ENCODE data around the gene ZSCAN10. TPM values are rescaled to one million over a fixed set of nuclear protein-coding genes. Genes with fewer than 3 reads are reported as not detected.

The ZSCAN10 gene
- total and polyA plus RNA-seq, 2 of the 13 experiments (the other 11 are each of a cell fraction or from before 2014, with no cell fraction given): not detected

GRCh38 chr16:3099732-3100499 lies 822 bp upstream of the ZSCAN10 start:
- Histone ChIP-seq H3K4me1 (ENCODE audit: insufficient read depth, low read length) (peaks cover 59% of the 10 kb centered on the region), H3K4me3 (replicated peaks in 1 of 3; ENCODE audit: insufficient read depth in 1 of 3, low read depth in 2 of 3, low read length in 3 of 3) (peak overlapping the region in 2 of 3 experiments; percentile 5 to 62; a peak in 2 of 6 replicates), H3K4me2 (ENCODE audit: low read depth, low read length) (peak overlapping the region; percentile 86), H3K36me3 (replicated peaks in 1 of 2; ENCODE audit: control insufficient read depth in 1 of 2, insufficient read depth in 2 of 2, low read length in 2 of 2) (no peaks in the 10 kb centered on the region), H3K9ac (ENCODE audit: insufficient read depth, low read depth, low read length) (0 out of 2 replicates have a peak overlapping the region, but pooled peaks have one; percentile 23), H4K20me1 (ENCODE audit: insufficient read depth, low read length) (no peaks in the 10 kb centered on the region), H3K9me3 (ENCODE audit: low read length) (no peaks in the 10 kb centered on the region), H3K79me2 (ENCODE audit: insufficient read depth, low read length) (no peaks in the 10 kb centered on the region), H2AFZ (ENCODE audit: low read length) (peak overlapping the region; percentile 87), H3K27me3 (ENCODE audit: control insufficient read depth in 1 of 2, insufficient read depth in 2 of 2, low read length in 2 of 2) (peaks cover 0 to 13% of the 10 kb centered on the region in 2 experiments; a peak in 2 of 5 replicates), H3K27ac (ENCODE audit: extremely low read length, insufficient read depth, low read length) (no peak overlapping the region)
- ATAC-seq (peak; percentile 75), FAIRE-seq (no peak), DNase-seq (ENCODE audit: low spot score) (peak; percentile 81)
- in situ Hi-C loops (cut with HindIII; ENCODE audit: extremely low pct_ligation_motif_present, low pct_unique_long_range_greater_than_20kb) (no loop called here), intact Hi-C loops (cut with micrococcal nuclease; ENCODE audit: unreplicated experiment) (loop anchor here (2.0 to 5.0 kb wide), 2 partner anchors 32 to 41 kb away; no protein-coding TSS in a partner anchor)
- BruUV-seq (replicated peaks): no TSS peak
- 6% methylated on average over 31 of the region's 39 CpGs for WGBS (ENCODE audit: low lambda C conversion rate)
- POLR2A ChIA-PET: interaction anchor here (2.8 to 2.9 kb wide), 2 partner anchors 12 to 50 kb away, joined by 6 to 17 read pairs; no protein-coding TSS in a partner anchor
- CTCF ChIA-PET (ENCODE audit: low intra/inter-chr PET ratio, low total read pairs): interaction anchor here (1.4 kb wide), 1 partner anchor 13 kb away, joined by 4 read pairs; no protein-coding TSS in a partner anchor
- TF ChIP-seq ZNF263 (CRISPR knock-in tag; IDR thresholded peaks at IDR 0.05) (peak; percentile 83), IKZF4 (CRISPR knock-in tag; IDR thresholded peaks at IDR 0.05; ENCODE audit: borderline replicate concordance, low read depth, not compliant biosample characterization) (peak; percentile 25), ZNF547 (CRISPR knock-in tag; IDR thresholded peaks at IDR 0.05) (0 out of 2 replicates have a peak, but pooled peaks have one; percentile 10), ZNF430 (CRISPR knock-in tag; IDR thresholded peaks at IDR 0.05) (no peak), BORCS8-MEF2B (CRISPR knock-in tag; IDR thresholded peaks at IDR 0.05) (peak; percentile 32; the same call in 1 of the 2 replicates), FOXP4 (CRISPR knock-in tag; IDR thresholded peaks at IDR 0.05) (no peak), TFDP1 (CRISPR knock-in tag; IDR thresholded peaks at IDR 0.05; ENCODE audit: borderline replicate concordance) (peak; percentile 57; the same call in 1 of the 2 replicates), KDM5A (IDR thresholded peaks at IDR 0.05; ENCODE audit: borderline replicate concordance, low read length) (no peak), AHR (CRISPR knock-in tag; IDR thresholded peaks at IDR 0.05) (peak; percentile 73; the same call in 1 of the 2 replicates), SYNCRIP (IDR thresholded peaks at IDR 0.05; ENCODE audit: insufficient read depth, low read depth, low read length) (no peak), ZNF530 (CRISPR knock-in tag; IDR thresholded peaks at IDR 0.05; ENCODE audit: low read depth) (no peak), SPEN (CRISPR knock-in tag; IDR thresholded peaks at IDR 0.05; ENCODE audit: low read depth) (0 out of 2 replicates have a peak, but pooled peaks have one; percentile 37), HHEX (CRISPR knock-in tag; IDR thresholded peaks at IDR 0.05) (no peak), ZNF253 (CRISPR knock-in tag; IDR thresholded peaks at IDR 0.05; ENCODE audit: borderline replicate concordance) (no peak), ZNF576 (CRISPR knock-in tag; IDR thresholded peaks at IDR 0.05) (no peak), ZNF747 (CRISPR knock-in tag; IDR thresholded peaks at IDR 0.05; ENCODE audit: borderline replicate concordance) (0 out of 2 replicates have a peak, but pooled peaks have one; percentile 25), ZNF772 (CRISPR knock-in tag; IDR thresholded peaks at IDR 0.05) (no peak), FOXJ3 (CRISPR knock-in tag; IDR thresholded peaks at IDR 0.05; ENCODE audit: borderline replicate concordance) (no peak), MATR3 (CRISPR knock-in tag; IDR thresholded peaks at IDR 0.05) (no peak), TAF1 (CRISPR knock-in tag; IDR thresholded peaks at IDR 0.05) (peak; percentile 46; the same call in 1 of the 2 replicates), SMAD9 (CRISPR knock-in tag; IDR thresholded peaks at IDR 0.05) (no peak), PPARG (CRISPR knock-in tag; conservative IDR thresholded peaks at IDR 0.05) (no peak)
